H9 (cell line): Measurements from ENCODE around the gene CD2. TPM values are rescaled to one million over a fixed set of nuclear protein-coding genes. Genes with fewer than 3 reads are reported as not detected.

Source experiments
- DNase-seq: peaks from one replicate; pipeline ENCODE4 v3.0.0-alpha.2; 2017
- H2AFZ ChIP-seq: one replicate; pipeline ENCODE4 v1.6.1; 2013; ENCODE audit warnings: mild to moderate bottlenecking, low read length, control low read depth, moderate library complexity
- H2AK5ac ChIP-seq: 2 replicates; pipeline ENCODE4 v1.6.1; 2013; ENCODE audit warnings: low read length, control low read depth, mixed read lengths; ENCODE audit not compliant: insufficient read length
- H2BK120ac ChIP-seq: one replicate; pipeline ENCODE4 v1.6.1; 2013; ENCODE audit warnings: low read depth, mild to moderate bottlenecking, low read length, control low read depth, inconsistent platforms; ENCODE audit not compliant: poor library complexity, severe bottlenecking
- H2BK12ac ChIP-seq: 2 replicates; pipeline ENCODE4 v1.6.1; 2013; ENCODE audit warnings: low read length, control low read depth, mixed read lengths, low read depth; ENCODE audit not compliant: insufficient read length
- H2BK15ac ChIP-seq: 2 replicates; pipeline ENCODE4 v1.6.1; 2013; ENCODE audit warnings: low read depth, low read length, control low read depth
- H2BK20ac ChIP-seq: one replicate; pipeline ENCODE4 v1.6.1; 2013; ENCODE audit warnings: low read depth, mild to moderate bottlenecking, low read length, control low read depth, inconsistent platforms; ENCODE audit not compliant: poor library complexity, severe bottlenecking
- H2BK5ac ChIP-seq: 2 replicates; pipeline ENCODE4 v1.6.1; 2013; ENCODE audit warnings: low read length, control low read depth, mixed read lengths; ENCODE audit not compliant: insufficient read length
- H3K14ac ChIP-seq: 2 replicates; pipeline ENCODE4 v1.6.1; 2013; ENCODE audit warnings: low read length, control low read depth; ENCODE audit not compliant: insufficient read depth
- H3K18ac ChIP-seq: 2 replicates; pipeline ENCODE4 v1.6.1; 2013; ENCODE audit warnings: low read depth, mild to moderate bottlenecking, mixed read lengths, low read length, control low read depth; ENCODE audit not compliant: insufficient read length
- H3K23ac ChIP-seq: 2 replicates; pipeline ENCODE4 v1.6.1; 2013; ENCODE audit warnings: low read length, control low read depth, mixed read lengths, low read depth; ENCODE audit not compliant: insufficient read length
- H3K23me2 ChIP-seq: 2 replicates; pipeline ENCODE4 v1.6.1; 2013; ENCODE audit warnings: low read depth, mild to moderate bottlenecking, mixed read lengths, low read length, control low read depth; ENCODE audit not compliant: insufficient read length, poor library complexity, severe bottlenecking
- H3K27ac ChIP-seq: 2 replicates; pipeline ENCODE4 v1.5.1; 2013; ENCODE audit warnings: low read length, control low read depth, mixed read lengths, low read depth; ENCODE audit not compliant: insufficient read length
- H3K27me3 ChIP-seq: 2 replicates; pipeline ENCODE4 v1.6.1; 2013; ENCODE audit warnings: low read length, control low read depth, inconsistent platforms; ENCODE audit not compliant: insufficient read depth
- H3K4ac ChIP-seq: 2 replicates; pipeline ENCODE4 v1.6.1; 2013; ENCODE audit warnings: low read depth, mild to moderate bottlenecking, control low read depth, inconsistent platforms, low read length, moderate library complexity
- H3K4me1 ChIP-seq: 2 replicates; pipeline ENCODE4 v1.6.1; 2013; ENCODE audit warnings: low read length, control low read depth, inconsistent platforms; ENCODE audit not compliant: insufficient read depth
- H3K4me2 ChIP-seq: 2 replicates; pipeline ENCODE4 v1.6.1; 2013; ENCODE audit warnings: low read length, control low read depth, mixed read lengths; ENCODE audit not compliant: insufficient read length, insufficient read depth
- H3K56ac ChIP-seq: 2 replicates; pipeline ENCODE4 v1.6.1; 2013; ENCODE audit warnings: low read depth, mild to moderate bottlenecking, mixed read lengths, low read length, control low read depth; ENCODE audit not compliant: insufficient read length
- H3K79me1 ChIP-seq: 2 replicates; pipeline ENCODE4 v1.6.1; 2013; ENCODE audit warnings: low read depth, mild to moderate bottlenecking, moderate library complexity, low read length, control low read depth, inconsistent platforms; ENCODE audit not compliant: insufficient read depth, poor library complexity, severe bottlenecking
- H3K79me2 ChIP-seq: 2 replicates; pipeline ENCODE4 v1.6.1; 2013; ENCODE audit warnings: low read length, control low read depth, inconsistent platforms; ENCODE audit not compliant: insufficient read depth
- H3K9ac ChIP-seq: 2 replicates; pipeline ENCODE4 v1.6.1; 2013; ENCODE audit warnings: low read length, control low read depth, mixed read lengths; ENCODE audit not compliant: insufficient read length; ENCODE audit errors: extremely low read depth
- H3K9me3 ChIP-seq: one replicate; pipeline ENCODE4 v1.6.1; 2013; ENCODE audit warnings: low read depth, low read length, inconsistent platforms; ENCODE audit not compliant: control insufficient read depth
- H3T11ph ChIP-seq: one replicate; pipeline ENCODE4 v1.6.1; 2013; ENCODE audit warnings: mild to moderate bottlenecking, low read length, control low read depth, inconsistent platforms
- H4K20me1 ChIP-seq: one replicate; pipeline ENCODE4 v1.6.1; 2013; ENCODE audit not compliant: control insufficient read depth, insufficient read length, insufficient read depth
- H4K5ac ChIP-seq: 2 replicates; pipeline ENCODE4 v1.6.1; 2013; ENCODE audit warnings: low read depth, mild to moderate bottlenecking, mixed read lengths, low read length, control low read depth; ENCODE audit not compliant: insufficient read length
- H4K8ac ChIP-seq: replicated peaks from 2 replicates; pipeline ENCODE4 v1.6.1; 2013; ENCODE audit warnings: low read length, control low read depth, mixed read lengths, low read depth; ENCODE audit not compliant: insufficient read length
- H4K91ac ChIP-seq: 2 replicates; pipeline ENCODE4 v1.6.1; 2013; ENCODE audit warnings: low read depth, mild to moderate bottlenecking, moderate library complexity, mixed read lengths, low read length, control low read depth; ENCODE audit not compliant: insufficient read length
- H3K27ac Mint-ChIP-seq, 3 experiments: 2 replicates in 2 of 3; 3 replicates in 1 of 3; pipeline ENCODE4 v1.8.0; 2020 to 2021; ENCODE audit warnings: mixed read lengths in 3 of 3, mild to moderate bottlenecking in 1 of 3, moderate library complexity in 1 of 3
- H3K27me3 Mint-ChIP-seq: 2 replicates; pipeline ENCODE4 v1.8.0; 2021; ENCODE audit warnings: low read depth, mild to moderate bottlenecking, moderate library complexity, mixed read lengths
- H3K36me3 Mint-ChIP-seq, 3 experiments: 2 replicates in 2 of 3; 3 replicates in 1 of 3; pipeline ENCODE4 v1.8.0; 2020 to 2021; ENCODE audit warnings: low read depth in 3 of 3, mixed read lengths in 3 of 3; ENCODE audit not compliant: insufficient read depth in 1 of 3
- H3K4me1 Mint-ChIP-seq, 2 experiments: 2 replicates each; pipeline ENCODE4 v1.8.0; 2020; ENCODE audit warnings: mixed read lengths in 2 of 2
- H3K4me3 Mint-ChIP-seq, 2 experiments: 2 replicates in 1 of 2; 3 replicates in 1 of 2; pipeline ENCODE4 v1.8.0; 2020 to 2021; ENCODE audit warnings: mild to moderate bottlenecking in 2 of 2, mixed read lengths in 2 of 2, moderate library complexity in 1 of 2
- H3K9me3 Mint-ChIP-seq, 2 experiments: 2 replicates in 1 of 2; 3 replicates in 1 of 2; pipeline ENCODE4 v1.8.0; 2020; ENCODE audit warnings: mild to moderate bottlenecking in 2 of 2, mixed read lengths in 2 of 2, moderate library complexity in 1 of 2
- WGBS: extraction: QIAGEN DNeasy Blood & Tissue Kit; methylation state at CpG from one replicate; pipeline ENCODE4 v1.1.7; 2013; ENCODE audit warnings: missing lambda C conversion rate, low lambda C conversion rate, mixed read lengths; ENCODE audit not compliant: insufficient read length; ENCODE audit errors: extremely low coverage; 5-methylcytosine and 5-hydroxymethylcytosine counted together
- total RNA-seq: library from RNA; stranded (reverse); gene quantifications from 2 replicates; pipeline ENCODE4 v1.2.1, GENCODE V29; 2021
- TF ChIP-seq, protein P1 (sequence below): fragments of 200-600 bp; sonication (generic); conservative IDR thresholded peaks from 3 replicates; pipeline ENCODE4 v1.8.0; 2021; ENCODE audit warnings: antibody characterized with exemption, mild to moderate bottlenecking

Gene CD2
- total RNA-seq, 1 experiment from 2014 or later: not detected

DNA sequence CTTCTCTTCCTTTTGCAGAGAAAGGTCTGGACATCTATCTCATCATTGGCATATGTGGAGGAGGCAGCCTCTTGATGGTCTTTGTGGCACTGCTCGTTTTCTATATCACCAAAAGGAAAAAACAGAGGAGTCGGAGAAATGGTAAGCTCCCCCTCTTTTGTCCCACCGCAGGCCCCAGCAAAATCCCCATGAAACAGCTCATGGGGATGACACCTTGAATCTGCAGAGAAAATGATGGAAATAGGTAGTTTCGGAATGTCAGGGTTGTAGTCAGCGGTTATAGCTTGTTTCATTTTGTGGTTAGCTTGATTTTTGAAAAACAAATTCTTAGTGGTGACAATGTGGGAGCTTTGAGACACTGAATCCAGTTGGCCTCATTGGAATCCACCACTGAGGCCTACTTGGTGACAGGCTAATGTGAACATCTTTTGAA is 10.3 kb downstream of the CD2 start:
- no peak overlapping the region for H3K9ac ChIP-seq
- no peak overlapping the region for H3K4me3 Mint-ChIP-seq
- H3K27me3 Mint-ChIP-seq: no peaks in the 10 kb centered on the region; the same call in 1 of the 2 replicates

More for the DNA sequence above, 10.3 kb downstream of the CD2 start:
- Histone ChIP-seq H4K5ac (no peak overlapping the region), H2BK20ac (no peak overlapping the region), H2AFZ (no peak overlapping the region), H3K18ac (no peak overlapping the region), H4K8ac (no peak overlapping the region), H3K27me3 (no peaks in the 10 kb centered on the region), H3K14ac (no peak overlapping the region), H3K79me1 (no peaks in the 10 kb centered on the region), H3K9me3 (no peaks in the 10 kb centered on the region), H3K23me2 (no peaks in the 10 kb centered on the region), H4K20me1 (no peaks in the 10 kb centered on the region), H3T11ph (no peak overlapping the region), H3K4ac (no peak overlapping the region), H2AK5ac (no peak overlapping the region), H3K27ac (no peak overlapping the region), H3K23ac (no peak overlapping the region), H3K56ac (no peak overlapping the region), H4K91ac (no peak overlapping the region), H2BK120ac (no peak overlapping the region), H3K4me2 (no peak overlapping the region), H3K4me1 (no peaks in the 10 kb centered on the region), H2BK12ac (no peak overlapping the region), H2BK15ac (no peak overlapping the region), H3K79me2 (no peaks in the 10 kb centered on the region), H2BK5ac (no peak overlapping the region)
- WGBS: no CpG with 5 or more reads among the region's 5 CpGs
- TF ChIP-seq, protein P1, sequence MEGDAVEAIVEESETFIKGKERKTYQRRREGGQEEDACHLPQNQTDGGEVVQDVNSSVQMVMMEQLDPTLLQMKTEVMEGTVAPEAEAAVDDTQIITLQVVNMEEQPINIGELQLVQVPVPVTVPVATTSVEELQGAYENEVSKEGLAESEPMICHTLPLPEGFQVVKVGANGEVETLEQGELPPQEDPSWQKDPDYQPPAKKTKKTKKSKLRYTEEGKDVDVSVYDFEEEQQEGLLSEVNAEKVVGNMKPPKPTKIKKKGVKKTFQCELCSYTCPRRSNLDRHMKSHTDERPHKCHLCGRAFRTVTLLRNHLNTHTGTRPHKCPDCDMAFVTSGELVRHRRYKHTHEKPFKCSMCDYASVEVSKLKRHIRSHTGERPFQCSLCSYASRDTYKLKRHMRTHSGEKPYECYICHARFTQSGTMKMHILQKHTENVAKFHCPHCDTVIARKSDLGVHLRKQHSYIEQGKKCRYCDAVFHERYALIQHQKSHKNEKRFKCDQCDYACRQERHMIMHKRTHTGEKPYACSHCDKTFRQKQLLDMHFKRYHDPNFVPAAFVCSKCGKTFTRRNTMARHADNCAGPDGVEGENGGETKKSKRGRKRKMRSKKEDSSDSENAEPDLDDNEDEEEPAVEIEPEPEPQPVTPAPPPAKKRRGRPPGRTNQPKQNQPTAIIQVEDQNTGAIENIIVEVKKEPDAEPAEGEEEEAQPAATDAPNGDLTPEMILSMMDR: no peak
- H3K36me3 Mint-ChIP-seq: no peaks in the 10 kb centered on the region; a peak in 1 of 7 replicates
- no peak for DNase-seq
- peaks cover 0 to 4% of the 10 kb centered on the region in 2 experiments; a peak in 1 of 5 replicates for H3K9me3 Mint-ChIP-seq
- H3K27ac Mint-ChIP-seq: no peak overlapping the region
- peaks cover 18% of the 10 kb centered on the region in 2 experiments for H3K4me1 Mint-ChIP-seq
